KG1 (cell line): Measurements from ENCODE around the gene GATA5.

Source experiments
- DNase-seq: peaks from one replicate; lab custom pipeline; 2025; lab: John Stamatoyannopoulos, UW

GATA5 gene

DNA sequence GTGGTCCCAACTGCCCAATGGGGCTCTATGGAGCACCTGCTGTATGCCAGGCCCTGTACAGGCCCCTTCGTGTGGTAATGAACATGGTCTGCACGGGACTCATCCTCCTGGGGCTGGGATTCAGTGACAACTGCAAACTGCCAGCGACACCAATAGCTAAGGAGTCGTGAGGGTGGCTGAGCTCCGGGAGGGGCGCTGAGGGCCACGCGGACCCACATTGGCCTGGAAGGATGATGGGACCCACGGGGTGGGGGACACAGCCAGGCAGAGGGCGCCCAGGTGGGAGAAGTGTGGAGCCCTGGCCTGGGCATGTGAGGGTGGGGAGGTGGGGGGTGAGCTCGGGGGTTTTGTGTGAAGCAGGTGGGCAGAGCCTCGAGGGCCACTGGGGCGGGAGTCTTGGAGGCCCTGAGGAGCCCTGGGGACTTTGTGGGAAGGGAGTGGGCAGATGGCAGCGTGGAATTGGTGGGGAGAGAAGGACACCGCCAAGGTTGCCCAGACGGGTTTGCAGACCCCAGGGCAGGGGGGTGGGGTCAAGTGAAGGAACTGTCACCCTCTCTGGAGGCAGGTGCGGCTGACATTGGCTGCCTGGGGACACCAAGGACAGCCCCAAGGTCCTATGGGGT is 22.5 kb downstream of the GATA5 start:
- DNase-seq, result no peak

GRCh38 chr20:62452475-62453095 is 23.2 kb downstream of the GATA5 start:
- DNase-seq, result no peak

DNA sequence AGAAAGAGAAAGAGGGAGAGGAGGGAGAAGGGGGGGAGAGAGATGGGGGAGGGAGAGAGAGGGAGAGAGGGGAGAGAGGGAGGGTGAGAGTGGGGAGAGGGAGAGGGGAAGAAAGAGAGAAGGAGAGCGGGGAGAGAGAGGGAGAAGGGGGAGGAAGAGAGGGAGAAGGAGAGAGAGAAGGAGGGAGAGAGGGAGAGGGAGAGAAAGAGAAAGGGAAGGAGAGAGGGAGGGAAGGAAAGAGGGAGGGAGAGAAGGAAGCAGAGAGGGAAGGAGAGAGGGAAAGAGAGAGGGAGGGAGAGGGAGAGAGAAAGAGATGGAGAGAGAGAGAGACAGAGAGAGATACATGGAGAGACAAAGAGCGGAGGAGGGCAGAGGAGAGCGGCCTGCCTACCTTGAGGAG is 23.8 kb downstream of the GATA5 start:
- DNase-seq, result no peak

DNA sequence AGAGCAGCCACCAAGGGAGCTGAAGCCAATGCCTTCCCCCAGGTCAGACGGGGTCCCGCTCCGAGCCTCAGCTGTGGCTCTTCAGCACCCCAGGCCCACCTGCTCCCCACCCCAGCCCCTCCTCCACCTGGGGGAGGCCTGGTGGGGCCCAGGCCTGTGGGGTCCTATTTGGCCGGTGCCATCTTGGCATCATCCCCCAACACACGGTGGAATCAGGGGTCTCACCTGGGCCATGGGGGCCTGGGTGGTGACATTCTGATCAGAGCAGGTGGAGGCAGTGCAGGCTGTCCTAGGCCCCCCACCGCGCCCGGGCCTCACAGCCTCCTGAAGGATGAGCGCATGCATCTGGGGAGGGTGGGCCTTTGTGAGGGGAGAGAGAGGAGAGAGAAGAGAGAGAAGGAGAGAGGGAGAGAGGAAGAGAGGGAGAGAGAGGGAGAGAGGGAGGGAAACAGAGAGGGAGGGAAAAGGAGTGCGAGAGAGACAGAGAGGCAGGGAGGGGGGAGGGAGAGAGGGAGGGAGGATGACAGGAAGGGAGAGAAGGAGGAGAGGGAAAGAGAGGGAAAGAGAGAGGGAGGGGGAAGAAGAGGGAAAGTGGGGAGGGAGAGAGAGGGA is 24.5 kb downstream of the GATA5 start:
- no peak for DNase-seq

DNA sequence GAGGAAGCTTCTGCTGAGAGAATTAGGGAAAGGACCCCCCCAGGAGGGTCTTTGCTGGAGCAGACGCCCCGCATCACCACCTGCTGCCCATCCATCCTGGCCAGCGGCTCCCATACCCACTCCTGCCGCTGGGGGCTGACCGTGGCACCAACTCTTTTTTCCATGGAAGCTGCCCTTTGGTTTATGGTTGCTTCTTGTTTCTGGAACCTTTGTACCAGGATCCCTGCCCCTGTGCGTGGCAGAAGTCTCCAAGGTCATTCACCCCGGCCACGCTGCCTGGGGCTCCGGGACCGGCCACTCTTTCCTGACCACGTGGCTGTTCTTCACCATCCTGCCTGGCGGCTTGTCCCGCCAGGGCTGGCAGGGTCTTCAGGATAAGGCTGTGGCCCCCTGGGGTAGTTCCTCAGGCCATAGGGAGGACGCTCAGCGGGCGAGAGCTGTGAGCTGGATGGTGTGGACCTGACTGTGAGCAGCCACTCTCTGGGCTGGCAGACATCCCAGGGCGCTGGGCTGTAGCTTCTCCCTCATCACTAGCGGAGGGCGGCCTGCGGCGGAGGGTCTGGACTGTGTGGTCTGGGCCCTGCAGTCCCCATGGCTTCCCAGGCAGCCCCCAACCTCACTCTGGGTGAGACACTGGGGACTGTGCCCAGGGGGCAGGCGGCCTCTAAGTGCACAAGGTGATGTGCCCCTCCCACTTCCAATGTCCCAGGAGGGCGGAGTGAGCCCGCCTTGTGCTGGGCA is 25.7 kb downstream of the GATA5 start:
- no peak for DNase-seq

DNA sequence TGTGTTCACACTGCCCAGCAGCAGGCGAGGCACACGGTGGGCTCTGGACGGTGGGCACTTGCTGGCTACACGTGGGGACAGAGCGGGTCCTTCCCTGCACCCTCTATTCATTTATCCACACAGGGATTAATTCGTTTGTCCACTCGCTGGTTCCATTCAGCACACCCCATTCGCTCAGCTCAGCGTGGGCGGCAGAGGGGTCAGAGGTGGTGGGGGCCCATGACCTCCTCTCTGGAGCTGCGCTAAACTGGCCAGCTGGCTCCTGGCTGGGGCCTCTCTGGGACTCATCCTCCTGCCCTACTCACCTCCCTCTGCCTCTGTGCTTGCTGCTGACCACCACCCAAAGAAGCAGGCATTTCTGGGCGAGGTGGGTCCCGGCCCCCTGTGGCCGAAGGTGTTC is 27.0 kb downstream of the GATA5 start:
- DNase-seq, result no peak

DNA sequence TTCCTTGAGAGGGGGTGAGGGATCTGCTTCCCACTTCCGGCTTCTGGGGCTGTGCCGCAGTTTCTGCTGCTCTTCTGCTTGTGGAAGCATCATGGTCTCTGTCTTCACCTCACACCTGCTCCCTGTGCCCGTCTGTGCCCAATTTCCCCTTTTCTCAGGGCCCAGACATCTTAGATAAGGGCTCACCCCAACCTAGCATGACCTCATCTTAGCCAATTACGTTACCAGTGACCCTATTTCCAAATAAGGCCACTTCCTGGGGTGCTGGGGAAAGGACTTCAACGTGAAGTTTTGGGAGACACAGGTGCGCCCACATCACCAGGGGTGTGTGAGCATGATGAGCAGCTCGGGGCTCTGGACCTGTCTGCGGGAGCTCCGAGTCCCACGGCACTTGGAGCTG is 27.8 kb downstream of the GATA5 start:
- DNase-seq, result no peak

DNA sequence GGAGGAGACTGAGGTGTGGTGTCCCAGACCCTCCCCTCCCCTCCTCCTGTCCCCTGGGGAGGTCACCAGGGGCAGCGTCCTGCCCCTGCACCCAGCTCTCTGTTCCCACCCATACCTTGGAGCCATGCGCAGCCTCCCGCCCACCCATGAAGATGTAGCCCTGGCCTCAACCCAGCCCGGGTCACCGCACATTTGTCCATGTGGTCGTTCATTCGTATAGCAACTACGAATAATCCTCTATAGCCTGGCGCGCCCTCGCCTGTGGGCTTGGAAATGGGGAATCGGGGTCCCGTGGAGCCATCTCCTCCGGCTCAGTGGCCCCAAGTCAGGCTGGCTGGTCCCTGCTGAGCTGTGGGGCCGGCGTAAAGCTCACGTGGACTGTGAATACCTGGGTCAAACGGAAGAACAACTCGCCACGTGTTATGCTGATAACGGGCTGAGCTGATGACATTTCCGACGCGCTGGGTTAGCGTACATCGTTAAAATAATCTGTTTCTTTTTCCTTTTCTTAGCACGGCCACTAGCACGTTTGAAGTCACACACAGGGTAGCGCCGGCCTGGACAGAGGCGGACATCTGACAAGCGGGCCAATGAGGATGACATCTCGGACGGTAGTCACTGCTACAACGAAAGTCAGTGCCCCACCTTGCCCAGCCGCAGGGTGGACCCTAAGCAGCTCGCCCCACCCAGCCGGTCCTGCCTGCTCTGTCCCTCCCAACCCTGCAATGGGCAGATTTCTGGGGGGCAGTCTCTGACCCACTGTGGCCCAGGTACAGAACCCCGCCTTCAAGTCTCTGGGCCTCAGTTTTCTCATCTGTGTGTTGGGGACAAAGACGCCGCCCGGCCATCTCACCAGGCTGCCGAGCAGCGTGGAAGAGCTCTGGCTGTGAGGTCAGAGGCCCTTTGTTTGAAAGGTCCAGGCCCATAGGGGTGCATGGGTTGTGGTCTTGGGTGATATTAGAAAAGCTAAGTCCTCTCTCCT is 28.6 kb downstream of the GATA5 start:
- DNase-seq, result no peak

DNA sequence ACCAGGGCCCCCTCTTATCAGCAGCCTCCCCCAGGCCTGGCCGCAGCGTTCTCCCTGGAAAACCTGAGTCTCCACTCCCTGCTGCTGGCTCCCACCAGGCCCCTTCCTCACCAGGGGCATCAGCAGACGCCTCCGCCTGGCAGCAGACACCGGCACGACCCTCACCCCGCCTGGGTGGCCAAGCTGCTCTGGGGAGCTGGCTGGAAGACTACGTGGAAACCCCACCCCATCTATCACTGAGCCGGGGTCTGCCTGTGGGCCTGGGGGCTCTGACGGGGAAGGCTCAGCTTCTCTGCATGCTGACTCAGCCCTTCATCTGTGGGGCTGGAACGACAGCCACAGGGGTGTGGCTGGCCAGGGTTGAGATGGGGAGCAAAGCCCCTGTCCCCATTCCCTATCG is 29.3 kb downstream of the GATA5 start:
- DNase-seq, result no peak

- DNase-seq, result no peak
Measured at GRCh38 chr20:62445553-62446340, 30.0 kb downstream of the GATA5 start.

GRCh38 chr20:62444286-62444685 is 31.5 kb downstream of the GATA5 start:
- no peak for DNase-seq

- no peak for DNase-seq
Measured at GRCh38 chr20:62441987-62442539, 33.7 kb downstream of the GATA5 start.

DNA sequence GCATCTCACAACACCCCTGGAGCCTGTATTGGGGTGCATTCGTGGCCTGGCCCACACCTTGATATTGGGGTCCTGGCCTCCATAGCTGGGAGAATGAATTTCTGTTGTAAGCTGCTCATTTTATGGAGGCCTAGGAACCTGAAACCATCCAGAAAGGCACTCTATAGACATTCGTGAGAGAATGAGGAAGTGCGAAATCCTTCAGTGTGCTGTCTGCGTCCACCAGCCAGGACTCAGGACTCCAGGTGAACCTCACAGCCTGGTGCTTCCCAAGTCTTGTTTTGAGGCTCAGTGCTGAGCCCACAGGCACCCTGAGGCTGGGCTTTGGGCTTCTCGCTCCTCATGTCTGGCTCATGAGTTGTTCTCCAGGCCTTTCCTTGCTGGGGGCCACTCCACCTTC is 36.6 kb downstream of the GATA5 start:
- no peak for DNase-seq

GRCh38 chr20:62437927-62438326 is 37.9 kb downstream of the GATA5 start:
- no peak for DNase-seq

GRCh38 chr20:62437496-62437895 is 38.3 kb downstream of the GATA5 start:
- DNase-seq, result no peak

GRCh38 chr20:62436692-62437091 is 39.1 kb downstream of the GATA5 start:
- DNase-seq, result no peak

DNA sequence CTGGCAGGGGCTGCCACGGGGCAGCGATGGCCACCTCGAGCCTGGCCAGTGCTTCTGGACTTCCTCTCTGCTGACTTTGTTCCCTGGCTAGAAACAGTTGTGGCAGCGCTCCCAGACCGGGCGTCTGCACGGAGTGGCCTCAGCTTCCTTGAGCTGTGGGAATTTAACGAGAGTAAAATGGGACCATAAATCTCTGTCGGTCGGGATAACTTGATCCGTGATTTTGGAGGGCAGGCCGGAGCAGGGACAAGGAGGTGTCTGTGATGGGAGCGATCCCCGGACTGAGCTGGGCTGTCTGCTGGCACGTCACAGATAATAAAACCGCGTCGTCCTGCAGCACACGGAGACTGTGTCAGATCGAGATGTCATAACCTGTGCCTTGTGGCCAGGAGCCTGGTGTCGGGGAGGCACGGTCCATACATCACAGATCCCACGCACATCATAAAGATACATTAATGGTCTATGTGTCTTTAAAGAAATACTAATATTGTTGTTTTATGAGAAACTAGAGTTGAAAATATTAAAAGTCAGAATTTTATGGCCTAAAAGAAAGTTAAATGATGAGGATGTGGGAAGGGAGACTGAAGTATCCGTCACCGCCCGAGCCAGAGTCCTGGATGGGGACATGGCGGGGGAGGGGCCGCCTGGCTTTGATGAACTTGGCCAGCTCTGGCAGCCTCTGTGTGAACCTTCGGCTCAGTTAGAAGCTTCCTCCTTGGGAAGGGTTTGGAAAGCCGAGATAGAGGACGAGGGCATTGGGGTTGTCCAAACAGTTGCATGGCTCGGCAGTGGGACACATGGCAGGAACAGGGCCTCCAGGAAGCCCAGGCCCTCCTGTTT is 41.9 kb downstream of the GATA5 start:
- no peak for DNase-seq

GRCh38 chr20:62430866-62431447 is 44.8 kb downstream of the GATA5 start:
- DNase-seq, result no peak

- no peak for DNase-seq
Measured at GRCh38 chr20:62430311-62430853, 45.4 kb downstream of the GATA5 start.
